Lung (tissue), 16 donors: Measurements from ENCODE around the gene LRP1B. TPM values are rescaled to one million over a fixed set of nuclear protein-coding genes. Genes with fewer than 3 reads are reported as not detected.

Source experiments
- ATAC-seq: fragments of 200-7000 bp; cut with Tn5 transposase; one replicate; pipeline ENCODE4 v1.9.1; 2020; ENCODE audit warnings: moderate number of reproducible peaks; ENCODE audit not compliant: insufficient read depth, low FRiP score
- DNase-seq, 3 donors: peaks; one replicate each; pipeline ENCODE4 v3.0.0-alpha.2; 2013 to 2017
- H3K27ac ChIP-seq, 2 donors: one replicate each; pipeline ENCODE4 v1.5.1; 2013; ENCODE audit warnings: mild to moderate bottlenecking in 2 of 2, moderate library complexity in 2 of 2, control low read depth in 1 of 2, inconsistent platforms in 1 of 2, low read depth in 1 of 2, low read length in 1 of 2
- H3K27me3 ChIP-seq, 3 donors: one replicate each; pipeline ENCODE4 v1.5.1; 2013; ENCODE audit warnings: low read length in 2 of 3; ENCODE audit not compliant: control insufficient read depth in 3 of 3, insufficient read depth in 3 of 3
- H3K36me3 ChIP-seq, 4 donors: one replicate each; pipeline ENCODE4 v1.5.1; 2013; ENCODE audit warnings: low read length in 4 of 4, mild to moderate bottlenecking in 1 of 4, moderate library complexity in 1 of 4; ENCODE audit not compliant: control insufficient read depth in 4 of 4, insufficient read depth in 4 of 4
- H3K4me1 ChIP-seq, 5 donors: one replicate each; pipeline ENCODE4 v1.5.1; 2013; ENCODE audit warnings: low read length in 5 of 5, mild to moderate bottlenecking in 2 of 5, moderate library complexity in 1 of 5; ENCODE audit not compliant: control insufficient read depth in 5 of 5, insufficient read depth in 5 of 5
- H3K4me3 ChIP-seq: one replicate; pipeline ENCODE4 v1.5.1; 2013; ENCODE audit warnings: mild to moderate bottlenecking, control low read depth, moderate library complexity
- H3K9ac ChIP-seq, 2 donors: one replicate each; pipeline ENCODE4 v1.5.1; 2013; ENCODE audit warnings: low read length in 2 of 2, control low read depth in 1 of 2; ENCODE audit not compliant: insufficient read depth in 1 of 2
- H3K9me3 ChIP-seq, 4 donors: one replicate each; pipeline ENCODE4 v1.5.1; 2013; ENCODE audit warnings: low read length in 3 of 4, mild to moderate bottlenecking in 1 of 4, moderate library complexity in 1 of 4; ENCODE audit not compliant: control insufficient read depth in 4 of 4, insufficient read depth in 3 of 4
- CTCF ChIP-seq: IDR thresholded peaks from 2 replicates; pipeline ENCODE4 v1.5.1; 2012; ENCODE audit warnings: mild to moderate bottlenecking; ENCODE audit errors: control extremely low read depth, extremely low read depth
- WGBS, 2 donors: extraction: QIAGEN DNeasy Blood & Tissue Kit; methylation state at CpG; one replicate each; pipeline ENCODE4 v1.1.7; 2013; 5-methylcytosine and 5-hydroxymethylcytosine counted together
- long read RNA-seq, 5 donors: transcript quantifications; one replicate each; lab custom pipeline, GENCODE V29; 2026
- polyA plus RNA-seq, 2 donors: library from polyadenylated mRNA; stranded (reverse); fragments of 200-250 nt; gene quantifications; one replicate each; pipeline ENCODE4 v1.2.1, GENCODE V29; 2013
- total RNA-seq, 2 donors: library from RNA; depleted of rRNA in 1 of 2; stranded (reverse); fragments of >200 nt in 1 of 2; gene quantifications; one replicate each; pipeline ENCODE4 v1.2.1, GENCODE V29; 2014 to 2021
- donor health status: control.
- donor health status: control.
- donor health status: Bipolar disorder and iron deficiency.
- donor health status: healthy.
- donor health status: DM: yes; HTN: yes; CAD: no.

Gene LRP1B
- 1 to 10 TPM in 1 of 2 donors, under 1 TPM in 1; 0.28 to 6.5 TPM for total RNA-seq
- under 1 TPM; 0.01 to 0.04 TPM for polyA plus RNA-seq
- long read RNA-seq, donor 1, result 0 reads
- long read RNA-seq, donor 2, result 0 reads
- long read RNA-seq, donor 3, result 0 reads
- long read RNA-seq, donor 4, result 0 reads
- long read RNA-seq, donor 5, result 0 reads

- Histone ChIP-seq H3K27me3 (peaks cover 0 to 39% (median 23%) of the 10 kb centered on the region in 3 donors), H3K36me3 (no peaks in the 10 kb centered on the region), H3K9me3 (no peaks in the 10 kb centered on the region), H3K4me3 (peak within 1 kb of the TSS; percentile 36), H3K9ac (peak within 1 kb of the TSS; percentile 49 to 63), H3K4me1 (peaks cover 0 to 18% (median 2%) of the 10 kb centered on the region in 5 donors), H3K27ac (no peak within 1 kb of the TSS)
- DNase-seq (peak; percentile 65 to 79 (median 74)), ATAC-seq (no peak)
- 1% methylated on average over 21 of the region's 21 CpGs for WGBS, 2 donors
- no peak for TF ChIP-seq CTCF
These were observed at the start of gene LRP1B for GRCh38 chr2:142131010-142131669. Gene LRP1B, minus strand, starts transcription at chr2:142131016. Its CDS starts 287 bp downstream, at chr2:142130729.

- Histone ChIP-seq H3K4me3 (no peak overlapping the region), H3K36me3 (no peaks in the 10 kb centered on the region), H3K9ac (no peak overlapping the region), H3K9me3 (no peaks in the 10 kb centered on the region), H3K27ac (no peak overlapping the region), H3K27me3 (no peaks in the 10 kb centered on the region), H3K4me1 (no peaks in the 10 kb centered on the region)
- no peak for TF ChIP-seq CTCF
- DNase-seq (no peak), ATAC-seq (no peak)
- 90 to 93% methylated on average over 1 of the region's 1 CpG for WGBS, 2 donors
These were observed 48.9 kb upstream of the LRP1B start for GRCh38 chr2:142179686-142180085.

- H3K9me3 ChIP-seq, result no peaks in the 10 kb centered on the region
- TF ChIP-seq CTCF, result no peak
- H3K27ac ChIP-seq, result no peak overlapping the region
- no peaks in the 10 kb centered on the region for H3K4me1 ChIP-seq
- 87 to 89% methylated on average over 1 of the region's 1 CpG for WGBS, 2 donors
- DNase-seq (no peak), ATAC-seq (no peak)
- no peaks in the 10 kb centered on the region for H3K27me3 ChIP-seq
- H3K4me3 ChIP-seq, result no peak overlapping the region
- no peak overlapping the region for H3K9ac ChIP-seq
- no peaks in the 10 kb centered on the region for H3K36me3 ChIP-seq
These were observed 47.8 kb upstream of the LRP1B start for GRCh38 chr2:142178604-142179003.
